Forelimb muscle (tissue), 1 donor: ENCODE data around the gene AXIN1. TPM values are rescaled to one million over a fixed set of nuclear protein-coding genes. Genes with fewer than 3 reads are reported as not detected.
"Not testable (repeated sequence)": the region's sequence is repeated elsewhere in the genome, so short reads cannot be mapped to it uniquely, and the experiment has no call there.

Experiments
- DNase-seq: peaks from one replicate; pipeline ENCODE4 v3.0.0-alpha.2; 2013; ENCODE audit warnings: low read depth
- polyA plus RNA-seq: library from polyadenylated mRNA; unstranded; fragments of 120-200 nt; gene quantifications from one replicate; pipeline ENCODE4 v1.2.1, GENCODE V29; 2013; ENCODE audit not compliant: insufficient read length

AXIN1 gene
- polyA plus RNA-seq, 1 donor, result 11.3 TPM

GRCh38 chr16:369866-370436, 17.4 kb upstream of the AXIN1 start:
- no peak for DNase-seq

- no peak for DNase-seq
Observed at GRCh38 chr16:369275-369865, 16.8 kb upstream of the AXIN1 start.

GRCh38 chr16:368388-369158, 16.1 kb upstream of the AXIN1 start:
- no peak for DNase-seq

- DNase-seq, result no peak
Observed at GRCh38 chr16:367333-367903, 14.9 kb upstream of the AXIN1 start.

- DNase-seq, result no peak
Observed at GRCh38 chr16:366476-366875, 14.0 kb upstream of the AXIN1 start.

GRCh38 chr16:364595-365491, 12.3 kb upstream of the AXIN1 start:
- DNase-seq, result no peak

GRCh38 chr16:363766-364490, 11.4 kb upstream of the AXIN1 start:
- DNase-seq, result no peak

DNA sequence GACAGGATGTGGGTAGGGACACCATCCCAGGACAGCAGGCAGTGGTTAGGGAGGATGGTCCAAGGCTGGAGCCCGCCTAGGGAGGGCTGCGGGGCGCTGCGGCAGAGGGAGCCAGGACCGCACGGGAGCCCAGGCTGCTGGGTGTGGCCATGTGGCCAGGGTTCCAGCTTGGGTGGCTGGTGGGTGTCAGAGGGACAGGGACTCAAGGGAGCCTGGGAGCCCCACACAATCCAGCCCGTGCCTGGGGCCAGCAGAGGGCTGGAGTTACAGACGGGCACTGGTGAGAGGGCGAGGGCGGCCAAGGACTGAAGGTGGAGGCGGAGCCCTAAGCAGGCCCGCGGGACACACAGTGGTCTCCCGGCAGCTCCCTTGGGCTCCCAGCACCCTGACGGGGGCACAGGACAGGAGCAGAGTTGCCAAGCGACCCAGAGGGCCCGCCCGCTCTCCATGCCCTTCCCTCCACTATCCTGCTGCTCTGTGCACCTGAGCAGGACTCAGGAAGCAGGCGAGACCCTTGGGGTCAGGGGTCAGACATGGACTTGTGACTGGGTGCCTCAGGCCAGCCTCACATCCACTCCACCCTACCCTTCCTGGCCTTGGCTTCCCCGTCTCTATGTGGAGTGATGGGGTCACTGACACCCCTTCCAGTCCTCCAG, 10.7 kb upstream of the AXIN1 start:
- DNase-seq, result no peak

DNA sequence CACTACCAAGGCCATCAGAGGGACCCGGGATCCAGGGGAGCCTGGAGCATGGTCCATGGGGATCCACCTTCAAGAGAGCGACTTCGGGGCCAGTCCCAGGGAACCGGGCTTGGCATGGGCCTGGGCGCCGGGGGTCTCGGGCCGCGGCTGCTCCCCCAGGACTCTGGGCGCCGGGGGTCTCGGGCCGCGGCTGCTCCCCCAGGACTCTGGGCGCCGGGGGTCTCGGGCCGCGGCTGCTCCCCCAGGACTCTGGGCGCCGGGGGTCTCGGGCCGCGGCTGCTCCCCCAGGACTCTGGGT, 10.1 kb upstream of the AXIN1 start:
- DNase-seq, result not testable (repeated sequence)

- no peak for DNase-seq
Observed at GRCh38 chr16:361872-362701, 9.6 kb upstream of the AXIN1 start.

DNA sequence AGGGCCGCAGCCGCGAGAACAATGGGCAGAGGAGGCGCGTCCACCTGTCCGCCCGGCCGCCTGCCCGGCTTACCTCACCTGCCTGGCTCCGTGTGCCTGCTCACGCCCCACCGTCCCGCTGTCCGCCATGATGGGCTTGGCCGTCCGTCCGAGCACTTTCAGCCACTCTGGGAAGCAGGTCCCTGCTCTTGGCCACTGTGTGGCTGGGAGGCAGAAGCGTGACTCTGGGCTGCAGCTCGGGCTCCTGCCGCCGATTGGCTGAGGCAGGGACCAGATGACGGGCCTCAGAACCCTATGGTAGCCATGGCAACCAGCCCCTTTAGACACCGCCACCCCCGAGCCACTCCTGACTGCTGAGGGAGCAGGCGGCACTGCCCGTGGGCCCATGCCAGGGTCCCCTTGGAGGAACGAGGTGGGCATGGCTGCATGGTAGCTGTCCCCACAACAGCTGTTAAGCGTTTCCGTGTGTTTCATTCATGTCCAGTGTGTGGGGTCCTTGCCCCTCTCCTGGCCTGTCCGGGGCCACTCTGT, 8.9 kb upstream of the AXIN1 start:
- no peak for DNase-seq

GRCh38 chr16:360698-361336, 8.3 kb upstream of the AXIN1 start:
- no peak for DNase-seq

DNA sequence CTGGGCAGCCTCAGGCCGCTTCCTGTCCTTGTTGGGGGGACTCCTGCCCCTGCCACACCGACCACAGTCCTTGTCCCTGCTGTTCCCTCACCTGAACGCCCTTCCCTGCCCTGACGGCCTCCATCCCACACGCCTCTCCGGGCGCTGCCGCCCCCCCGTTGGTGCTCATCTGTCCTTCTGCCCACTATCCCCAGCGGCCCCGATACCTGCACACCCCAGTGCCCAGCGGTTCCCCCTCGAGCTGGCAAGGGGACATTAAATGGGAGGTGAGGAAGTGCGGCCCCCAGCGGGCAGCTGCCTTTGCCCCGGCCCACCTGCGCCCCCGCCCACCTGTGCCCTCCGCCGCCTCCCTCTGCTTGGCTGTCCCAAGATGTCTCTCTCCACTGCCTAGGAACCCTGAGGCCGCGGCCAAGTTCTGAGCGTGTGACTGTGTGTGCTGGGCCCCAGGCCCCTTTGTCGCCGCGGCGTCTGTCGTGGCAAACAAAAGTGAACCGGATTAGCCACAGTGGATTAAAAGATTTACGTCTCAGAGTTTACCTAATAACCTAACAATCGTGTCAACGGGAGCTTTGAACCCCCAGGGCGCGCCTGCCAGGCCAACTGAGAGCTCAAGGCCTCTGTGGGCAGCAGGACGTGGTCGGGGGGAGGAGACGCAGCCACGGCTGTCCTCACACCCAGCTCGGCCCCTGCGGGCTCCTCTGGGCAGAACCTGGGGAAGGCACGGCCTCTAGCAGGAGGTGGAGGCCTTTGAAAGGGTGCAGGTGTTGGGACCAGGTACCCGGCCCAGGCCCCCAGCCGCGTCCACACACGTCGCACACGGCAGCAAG, 7.6 kb upstream of the AXIN1 start:
- DNase-seq, result no peak

DNA sequence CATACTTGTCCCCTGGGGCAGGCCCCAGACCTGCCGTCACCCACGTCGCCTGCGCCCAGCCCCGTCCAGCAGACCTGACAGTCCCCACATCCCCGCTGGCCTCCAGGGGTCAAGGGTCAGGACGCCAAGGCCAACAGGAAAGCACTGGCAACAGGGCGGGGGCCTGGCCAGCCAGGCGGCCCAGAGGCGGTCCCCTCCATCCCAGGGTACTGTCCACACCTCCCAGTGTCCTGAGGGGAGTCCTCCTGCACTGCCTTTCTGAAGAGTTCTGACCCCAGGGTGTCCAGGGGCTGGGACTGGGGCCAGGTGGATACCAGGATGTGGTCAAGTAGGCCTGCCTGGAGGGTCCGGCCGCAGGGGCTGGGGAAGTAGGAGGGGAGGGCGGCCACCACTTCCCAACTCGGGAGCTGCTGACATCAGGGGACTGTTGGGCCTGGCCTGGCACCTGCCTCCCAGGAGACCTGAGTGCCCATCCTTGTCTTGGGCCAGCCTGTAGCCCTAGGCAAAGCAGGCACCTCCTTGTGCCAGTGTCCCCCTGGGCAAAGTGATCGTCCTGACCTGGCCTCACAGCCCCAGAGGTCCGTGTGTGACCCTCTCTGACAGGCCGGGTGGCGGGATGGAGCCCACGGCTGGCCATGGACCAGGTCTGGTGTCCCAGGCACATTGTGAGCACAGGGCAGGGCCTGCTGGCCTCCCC, 6.7 kb upstream of the AXIN1 start:
- DNase-seq, result no peak

GRCh38 chr16:356741-357140, 4.2 kb upstream of the AXIN1 start:
- DNase-seq, result no peak

- DNase-seq, result no peak
Observed at GRCh38 chr16:354971-355461, 2.5 kb upstream of the AXIN1 start.

DNA sequence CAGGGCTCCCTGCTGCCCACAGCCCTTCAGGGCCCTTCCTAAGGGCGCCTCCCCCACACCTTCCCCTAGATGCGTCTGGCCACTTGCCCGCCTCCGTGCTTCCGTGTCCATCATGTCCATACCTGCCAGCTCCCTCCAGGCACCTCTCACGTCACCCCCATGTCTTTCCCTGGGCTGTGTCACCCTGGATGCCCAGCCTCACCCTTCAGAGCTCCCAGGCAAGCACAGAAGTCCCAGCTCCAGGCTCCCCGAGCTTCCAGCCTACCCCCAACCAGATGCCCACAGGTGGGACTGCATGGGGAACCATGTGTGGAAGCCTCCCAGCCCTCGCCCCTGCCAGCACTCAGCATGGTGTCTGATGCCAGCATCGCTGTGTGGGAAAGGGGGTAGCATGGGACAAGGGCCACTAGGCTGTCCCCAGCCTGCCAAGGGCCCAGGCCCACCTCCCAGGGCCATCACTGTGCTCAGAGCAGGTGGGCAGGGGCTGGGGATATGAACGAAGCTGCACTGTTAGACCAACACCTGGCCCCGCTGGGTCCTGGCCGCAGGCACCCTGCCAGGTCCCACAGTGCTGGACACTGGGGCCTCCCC, 1.9 kb upstream of the AXIN1 start:
- no peak for DNase-seq
